Measurements from ENCODE around the gene GADD45GIP1. TPM values are rescaled to one million over a fixed set of nuclear protein-coding genes. Genes with fewer than 3 reads are reported as not detected.

Gene GADD45GIP1
- total RNA-seq, 1 experiment from 2014 or later = 35.9 TPM

GRCh38 chr19:12939975-12940423 is 17.0 kb downstream of the GADD45GIP1 start:
- peaks cover 15 to 47% of the 10 kb centered on the region in 2 experiments for H3K4me1 ChIP-seq (ENCODE audit: control insufficient read depth in 1 of 2, insufficient read depth in 2 of 2, low read length in 2 of 2)
- H3K4me3 ChIP-seq (replicated peaks in 1 of 2; ENCODE audit: low read depth in 1 of 2, low read length in 2 of 2) = peak overlapping the region; percentile 98 to 99
- no peak for DNase-seq (ENCODE audit: low read depth, low spot score)
- POLR2A ChIA-PET = interaction anchor here (0.9 kb wide), 1 partner anchor 49 kb away, joined by 4 read pairs; the partner anchor contains the start of gene GCDH
- H3K79me2 ChIP-seq (ENCODE audit: insufficient read depth, low read length) = peaks cover 48% of the 10 kb centered on the region
- CTCF ChIA-PET = no interaction called here
- no peaks in the 10 kb centered on the region for H3K9me3 ChIP-seq (ENCODE audit: control insufficient read depth in 1 of 2, insufficient read depth in 1 of 2, low read depth in 1 of 2, low read length in 2 of 2)
- TF ChIP-seq MAX (IDR thresholded peaks at IDR 0.05) (no peak), EZH2phosphoT487 (IDR thresholded peaks at IDR 0.05; ENCODE audit: borderline replicate concordance) (no peak), REST (IDR thresholded peaks at IDR 0.05; ENCODE audit: low read depth) (no peak), ZBTB33 (IDR thresholded peaks at IDR 0.05; ENCODE audit: extremely low read depth, insufficient replicate concordance, low read length) (no peak), SP1 (IDR thresholded peaks at IDR 0.05; ENCODE audit: low read depth) (no peak), CBX3 (IDR thresholded peaks at IDR 0.05; ENCODE audit: low read depth) (no peak), SIN3A (IDR thresholded peaks at IDR 0.05; ENCODE audit: low read depth) (no peak), EZH2 (IDR thresholded peaks at IDR 0.05) (no peak), CEBPB (IDR thresholded peaks at IDR 0.05; ENCODE audit: low read depth) (no peak), TCF7L2 (IDR thresholded peaks at IDR 0.05; ENCODE audit: borderline replicate concordance, extremely low read depth, insufficient read depth, insufficient read length) (no peak), POLR2A (IDR thresholded peaks at IDR 0.05; ENCODE audit: borderline replicate concordance, extremely low read depth, insufficient read depth, insufficient read length) (no peak), ZNF274 (IDR thresholded peaks at IDR 0.05; ENCODE audit: low read depth, low read length) (no peak), YY1 (IDR thresholded peaks at IDR 0.05; ENCODE audit: extremely low read depth, insufficient replicate concordance, low read depth, low read length) (no peak), ELF1 (IDR thresholded peaks at IDR 0.05; ENCODE audit: borderline replicate concordance, low read depth) (no peak), POLR2AphosphoS5 (IDR thresholded peaks at IDR 0.05; ENCODE audit: low read depth, low read length) (no peak), EGR1 (IDR thresholded peaks at IDR 0.05; ENCODE audit: low read depth) (no peak), SRF (IDR thresholded peaks at IDR 0.05; ENCODE audit: low read depth) (no peak), ZFX (IDR thresholded peaks at IDR 0.05) (no peak), ATF3 (IDR thresholded peaks at IDR 0.05) (no peak), FOSL1 (IDR thresholded peaks at IDR 0.05; ENCODE audit: low read depth) (no peak)
- no peaks in the 10 kb centered on the region for H3K27me3 ChIP-seq (ENCODE audit: insufficient read depth, low read length)
- RAD21 ChIA-PET (ENCODE audit: low non-redundant PET in 1 of 2, low total read pairs in 2 of 2, uncharacterized antibody in 2 of 2, unreplicated experiment in 2 of 2) = no interaction called here
- ATAC-seq = no peak
- H3K4me2 ChIP-seq (ENCODE audit: low read length) = peak overlapping the region; percentile 87
- H3K36me3 ChIP-seq (ENCODE audit: control insufficient read depth in 1 of 2, insufficient read depth in 2 of 2, low read length in 2 of 2) = peaks cover 29 to 47% of the 10 kb centered on the region in 2 experiments
- BruUV-seq (replicated peaks) = no TSS peak
- peak overlapping the region; percentile 95 for H3K9ac ChIP-seq (ENCODE audit: low read length)
- H3K9me2 ChIP-seq (ENCODE audit: insufficient read depth) = no peaks in the 10 kb centered on the region
- H4K20me1 ChIP-seq (ENCODE audit: insufficient read depth) = no peaks in the 10 kb centered on the region
- no peak overlapping the region for H2AFZ ChIP-seq (ENCODE audit: low read depth, low read length, poor library complexity, severe bottlenecking)
- intact Hi-C loops (cut with micrococcal nuclease) = loop anchor here (2.0 kb wide), 1 partner anchor 49 kb away; the partner anchor contains the start of gene GCDH
- H3K27ac ChIP-seq (ENCODE audit: low read depth, low read length) = peak overlapping the region; percentile 37
